Superior temporal gyrus (tissue), 1 donor: ENCODE data around the gene CACNB3.

Experiments used
- DNase-seq: peaks from one replicate; pipeline ENCODE4 v3.0.0-alpha.2; 2016; ENCODE audit errors: extremely low spot score

Gene CACNB3

GRCh38 chr12:48817873-48818830, at the start of gene CACNB3:
Gene CACNB3, plus strand, starts transcription at chr12:48818496. Its CDS starts 434 bp downstream, at chr12:48818930.
- no peak for DNase-seq

GRCh38 chr12:48768736-48769135, 49.6 kb upstream of the CACNB3 start:
- DNase-seq = no peak

GRCh38 chr12:48770756-48771155, 47.5 kb upstream of the CACNB3 start:
- DNase-seq = no peak

GRCh38 chr12:48771588-48772112, 46.6 kb upstream of the CACNB3 start:
- no peak for DNase-seq

- no peak for DNase-seq
Measured at GRCh38 chr12:48773686-48774085, 44.6 kb upstream of the CACNB3 start.

GRCh38 chr12:48774516-48774915, 43.8 kb upstream of the CACNB3 start:
- no peak for DNase-seq

- no peak for DNase-seq
Measured at GRCh38 chr12:48775299-48775698, 43.0 kb upstream of the CACNB3 start.

- no peak for DNase-seq
Measured at GRCh38 chr12:48775991-48776649, 42.2 kb upstream of the CACNB3 start.

GRCh38 chr12:48776956-48777355, 41.3 kb upstream of the CACNB3 start:
- DNase-seq = no peak

- no peak for DNase-seq
Measured at GRCh38 chr12:48777501-48778400, 40.5 kb upstream of the CACNB3 start.

- DNase-seq = no peak
Measured at GRCh38 chr12:48779869-48780268, 38.4 kb upstream of the CACNB3 start.

- DNase-seq = no peak
Measured at GRCh38 chr12:48780381-48781025, 37.8 kb upstream of the CACNB3 start.

- no peak for DNase-seq
Measured at GRCh38 chr12:48781750-48782456, 36.4 kb upstream of the CACNB3 start.

GRCh38 chr12:48782457-48783395, 35.6 kb upstream of the CACNB3 start:
- no peak for DNase-seq

- no peak for DNase-seq
Measured at GRCh38 chr12:48783432-48783831, 34.9 kb upstream of the CACNB3 start.

GRCh38 chr12:48786591-48787544, 31.4 kb upstream of the CACNB3 start:
- DNase-seq = no peak

- no peak for DNase-seq
Measured at GRCh38 chr12:48787791-48788523, 30.3 kb upstream of the CACNB3 start.

- DNase-seq = no peak
Measured at GRCh38 chr12:48788524-48788853, 29.8 kb upstream of the CACNB3 start.
